Activated CD8-positive, alpha-beta T cell treated with anti-CD3 and anti-CD28 coated beads, Interleukin-2, amount 10 ng/mL, durations not matched to agents 7 days and 5 days (primary cell): Measurements from ENCODE around the gene TTF2. TPM values are rescaled to one million over a fixed set of nuclear protein-coding genes. Genes with fewer than 3 reads are reported as not detected.

Experiments
- ATAC-seq: fragments of 150-1000 bp; cut with Tn5 transposase; one replicate; pipeline ENCODE4 v1.10.0; 2021; ENCODE audit warnings: moderate library complexity
- CTCF ChIA-PET: fragments of 350-600 bp; sonication (Branson Sonifier 250); formaldehyde crosslinking; loops from one replicate; lab custom pipeline; 2021; ENCODE audit warnings: antibody characterized with exemption; lab: Charles Lee
- POLR2A ChIA-PET: fragments of 350-600 bp; sonication (Branson Sonifier 250); formaldehyde crosslinking; loops from one replicate; lab custom pipeline; 2021; ENCODE audit warnings: antibody characterized with exemption; lab: Charles Lee
- DNase-seq: peaks from one replicate; pipeline ENCODE4 v3.0.0-alpha.2; 2020
- H3K27ac Mint-ChIP-seq: one replicate; pipeline ENCODE4 v1.8.0; 2021; ENCODE audit warnings: mild to moderate bottlenecking, mixed read lengths
- H3K27me3 Mint-ChIP-seq: one replicate; pipeline ENCODE4 v1.8.0; 2021; ENCODE audit warnings: low read depth, mixed read lengths
- H3K36me3 Mint-ChIP-seq: one replicate; pipeline ENCODE4 v1.8.0; 2021; ENCODE audit warnings: low read depth, mixed read lengths
- H3K4me1 Mint-ChIP-seq: one replicate; pipeline ENCODE4 v1.8.0; 2021; ENCODE audit warnings: low read depth, mixed read lengths
- H3K4me3 Mint-ChIP-seq: one replicate; pipeline ENCODE4 v1.8.0; 2021; ENCODE audit warnings: mild to moderate bottlenecking, mixed read lengths
- H3K9me3 Mint-ChIP-seq: one replicate; pipeline ENCODE4 v1.8.0; 2022; ENCODE audit warnings: mixed read lengths; ENCODE audit not compliant: insufficient read depth
- total RNA-seq, 2 experiments: library from RNA; stranded (reverse); gene quantifications; one replicate each; pipeline ENCODE4 v1.2.3, GENCODE V29; 2021

Gene TTF2
- total RNA-seq, 2 experiments from 2014 or later: 121 to 135 TPM

DNA sequence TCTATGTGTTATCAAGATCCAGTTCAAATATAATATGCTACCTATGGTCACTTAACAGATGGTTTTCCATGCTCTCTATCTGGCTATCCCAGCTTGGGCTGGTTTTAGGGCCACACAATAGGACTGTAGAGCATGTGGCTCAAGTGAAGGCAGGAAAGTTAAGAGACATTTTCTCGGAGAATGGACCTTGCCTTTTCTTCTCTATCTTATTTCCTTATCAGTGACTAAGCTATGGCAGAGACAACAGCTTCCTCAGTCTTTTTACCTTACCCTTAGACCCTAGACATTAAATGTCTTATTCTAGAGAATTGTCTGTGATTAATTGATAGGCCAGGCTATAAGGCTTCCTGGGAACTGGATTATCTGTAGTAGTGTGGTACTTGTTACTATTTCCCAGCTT is 30.4 kb upstream of the TTF2 start:
- Mint-ChIP-seq H3K4me1 (no peaks in the 10 kb centered on the region), H3K27ac (no peak overlapping the region)
- CTCF ChIA-PET: interaction anchor here (1.6 kb wide), 1 partner anchor 95 kb away, joined by 5 read pairs; no protein-coding TSS in a partner anchor

DNA sequence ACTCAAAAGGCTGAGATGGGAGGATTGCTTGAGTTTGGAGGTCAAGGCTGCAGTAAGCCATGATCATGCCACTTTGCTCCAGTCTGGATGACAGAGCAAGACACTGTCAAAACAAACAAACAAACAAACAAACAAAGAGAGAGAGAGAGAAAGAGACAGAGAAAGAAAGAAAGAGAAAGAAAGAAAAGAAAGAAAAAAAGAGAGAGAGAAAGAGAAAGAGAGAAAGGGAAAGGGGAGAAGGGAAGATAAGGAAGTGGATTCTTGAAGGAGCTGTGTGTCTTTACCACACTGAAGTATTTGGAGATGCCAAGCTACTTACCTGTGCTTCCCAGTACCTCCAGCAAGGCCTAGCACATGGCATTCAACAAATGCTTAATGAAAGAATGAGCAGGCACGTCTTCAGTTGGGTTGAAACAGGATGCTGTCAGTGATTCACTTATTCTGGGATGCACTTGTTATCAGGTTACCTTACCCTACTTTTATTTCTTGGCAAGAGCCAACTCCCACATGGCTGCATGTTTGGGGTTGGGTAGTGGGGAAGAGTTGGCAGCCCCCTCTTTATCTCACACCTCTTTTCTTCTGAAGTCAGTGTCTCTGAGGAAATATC is 29.8 kb upstream of the TTF2 start:
- Mint-ChIP-seq H3K36me3 (peaks cover 25% of the 10 kb centered on the region), H3K9me3 (no peaks in the 10 kb centered on the region), H3K27me3 (no peaks in the 10 kb centered on the region), H3K27ac (no peak overlapping the region), H3K4me1 (no peaks in the 10 kb centered on the region), H3K4me3 (no peak overlapping the region)
- no peak for DNase-seq
- POLR2A ChIA-PET: interaction anchor here (0.9 to 1.6 kb wide), 2 partner anchors 29 to 43 kb away, joined by 3 read pairs; partner anchors contain the start of gene TTF2
- CTCF ChIA-PET: interaction anchor here (1.4 to 1.6 kb wide), 2 partner anchors 9 to 96 kb away, joined by 3 to 5 read pairs; no protein-coding TSS in a partner anchor
- no peak for ATAC-seq

More for the DNA sequence above, 30.4 kb upstream of the TTF2 start:
- Mint-ChIP-seq H3K27me3 (no peaks in the 10 kb centered on the region), H3K4me3 (no peak overlapping the region), H3K36me3 (peaks cover 27% of the 10 kb centered on the region), H3K9me3 (no peaks in the 10 kb centered on the region)
- ATAC-seq: no peak
- POLR2A ChIA-PET: interaction anchor here (0.9 to 1.6 kb wide), 2 partner anchors 30 to 43 kb away, joined by 3 read pairs; partner anchors contain the start of gene TTF2
- no peak for DNase-seq

DNA sequence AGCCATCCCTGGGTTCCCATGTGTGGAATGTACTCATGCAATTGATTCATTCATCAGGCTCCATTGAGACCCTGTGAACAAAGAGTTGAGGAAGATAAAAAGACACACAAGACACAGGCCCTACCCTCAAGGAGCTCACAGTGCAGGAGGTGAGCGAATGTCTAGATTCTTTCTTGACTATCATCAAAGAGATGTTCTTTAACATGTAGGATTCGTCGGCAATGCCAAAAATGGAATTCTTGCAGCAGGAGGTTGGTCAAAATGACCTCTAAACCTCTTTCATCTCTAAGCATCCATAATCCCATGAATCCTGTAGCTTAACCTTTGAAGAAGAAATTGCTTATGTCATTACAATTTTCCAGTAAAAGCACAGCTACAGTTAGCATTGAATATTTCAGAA is 27.9 kb upstream of the TTF2 start:
- no peak for DNase-seq
- no peaks in the 10 kb centered on the region for H3K4me1 Mint-ChIP-seq

DNA sequence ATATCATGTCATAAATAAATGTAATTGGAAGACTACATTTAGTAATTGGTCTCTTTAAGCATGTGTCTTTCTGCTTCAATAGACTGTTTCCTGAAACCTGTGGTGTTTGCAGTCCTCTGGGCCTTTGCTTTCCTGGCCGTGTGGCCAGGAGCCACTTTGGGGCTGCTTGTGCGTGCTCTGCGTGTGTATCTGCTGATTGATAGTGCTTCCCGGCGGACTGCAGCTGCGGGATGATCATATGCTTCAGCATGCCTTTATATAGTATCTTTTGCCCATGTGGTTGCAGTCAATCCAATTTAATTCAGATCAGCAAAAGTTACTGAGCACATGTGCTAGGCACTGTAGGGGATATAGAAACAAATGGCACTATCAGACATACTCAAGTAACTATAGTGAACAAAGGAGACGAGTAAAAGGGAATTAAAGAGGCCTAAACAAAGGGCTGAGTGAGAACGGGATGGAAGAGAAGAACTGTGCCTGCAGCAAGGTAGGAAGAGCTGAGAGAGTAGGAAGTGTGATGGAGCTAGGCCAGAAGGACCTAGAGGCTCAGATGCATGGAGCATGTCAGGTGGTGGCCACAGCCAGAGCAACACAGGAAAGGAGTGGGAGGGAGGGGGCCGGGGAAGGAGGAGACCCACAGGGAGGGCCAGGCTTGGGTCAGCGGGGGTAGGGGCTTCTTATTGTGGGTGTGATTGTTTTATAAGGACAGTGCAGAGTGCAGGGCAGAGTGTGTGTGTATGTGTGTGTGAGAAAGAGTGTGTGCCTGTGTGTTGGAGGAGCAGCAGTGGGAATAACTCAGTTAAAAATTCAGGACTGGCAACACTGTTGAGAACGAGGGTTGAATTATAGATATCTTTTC is 27.2 kb upstream of the TTF2 start:
- POLR2A ChIA-PET: no interaction called here
- H3K9me3 Mint-ChIP-seq: no peaks in the 10 kb centered on the region
- H3K4me1 Mint-ChIP-seq: no peaks in the 10 kb centered on the region
- H3K27me3 Mint-ChIP-seq: no peaks in the 10 kb centered on the region
- H3K27ac Mint-ChIP-seq: no peak overlapping the region
- no peak overlapping the region for H3K4me3 Mint-ChIP-seq
- DNase-seq (no peak), ATAC-seq (no peak)
- CTCF ChIA-PET: no interaction called here
- peaks cover 22% of the 10 kb centered on the region for H3K36me3 Mint-ChIP-seq

More for the DNA sequence above, 27.9 kb upstream of the TTF2 start:
- Mint-ChIP-seq H3K4me3 (no peak overlapping the region), H3K27ac (no peak overlapping the region), H3K36me3 (peaks cover 22% of the 10 kb centered on the region), H3K27me3 (no peaks in the 10 kb centered on the region), H3K9me3 (no peaks in the 10 kb centered on the region)
- ChIA-PET CTCF (no interaction called here), POLR2A (no interaction called here)
- ATAC-seq: no peak

DNA sequence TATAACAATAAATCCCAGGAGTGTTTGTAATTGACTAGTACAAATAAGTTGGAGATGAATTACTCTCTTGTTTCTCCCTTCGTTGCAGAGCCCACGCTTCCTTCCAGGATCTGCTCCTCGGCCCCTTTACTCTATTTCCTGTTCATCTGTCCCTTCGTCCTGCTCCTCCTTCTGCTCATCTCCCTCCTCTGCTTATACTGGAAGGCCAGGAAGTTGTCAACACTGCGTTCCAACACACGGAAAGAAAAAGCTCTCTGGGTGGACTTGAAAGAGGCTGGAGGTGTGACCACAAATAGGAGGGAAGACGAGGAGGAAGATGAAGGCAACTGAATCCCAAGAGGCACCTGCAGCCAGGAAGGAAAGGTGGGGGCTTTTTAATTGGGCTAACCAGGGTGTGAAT is 26.4 kb upstream of the TTF2 start:
- no peak overlapping the region for H3K4me3 Mint-ChIP-seq
- H3K36me3 Mint-ChIP-seq: peaks cover 24% of the 10 kb centered on the region
- H3K4me1 Mint-ChIP-seq: no peaks in the 10 kb centered on the region
- CTCF ChIA-PET: no interaction called here
- H3K9me3 Mint-ChIP-seq: no peaks in the 10 kb centered on the region
- no peak overlapping the region for H3K27ac Mint-ChIP-seq
- ATAC-seq (no peak), DNase-seq (no peak)
- POLR2A ChIA-PET: no interaction called here
- H3K27me3 Mint-ChIP-seq: no peaks in the 10 kb centered on the region

DNA sequence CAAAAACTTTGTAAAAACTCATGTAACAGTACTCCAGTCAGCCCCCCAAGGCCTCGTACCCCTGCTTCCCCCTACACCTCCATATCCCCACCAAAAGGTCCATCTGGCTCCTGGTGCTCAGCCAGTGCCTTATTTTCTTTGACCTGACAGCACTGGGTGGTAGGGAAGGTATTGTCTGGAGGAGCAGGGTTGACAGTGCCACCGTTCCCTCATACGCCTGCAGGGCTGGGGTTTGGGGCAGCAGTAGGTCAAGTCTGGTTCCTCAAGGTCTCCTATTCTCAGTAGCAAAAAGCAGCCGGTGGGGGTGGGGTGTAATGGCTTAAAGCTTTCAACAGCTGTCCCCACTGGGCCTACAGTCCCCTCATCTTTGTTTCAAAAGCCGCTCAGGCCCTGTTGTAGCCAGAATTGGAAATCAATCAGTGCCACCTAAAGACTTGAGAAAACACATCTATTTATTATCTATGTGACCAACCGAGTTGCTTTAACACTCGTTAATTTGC is 25.3 kb upstream of the TTF2 start:
- H3K36me3 Mint-ChIP-seq: peaks cover 25% of the 10 kb centered on the region
- DNase-seq (no peak), ATAC-seq (no peak)
- no peaks in the 10 kb centered on the region for H3K27me3 Mint-ChIP-seq
- no peaks in the 10 kb centered on the region for H3K4me1 Mint-ChIP-seq
- peak overlapping the region; percentile 5 for H3K27ac Mint-ChIP-seq
- no peak overlapping the region for H3K4me3 Mint-ChIP-seq
- CTCF ChIA-PET: no interaction called here
- POLR2A ChIA-PET: no interaction called here
- no peaks in the 10 kb centered on the region for H3K9me3 Mint-ChIP-seq

DNA sequence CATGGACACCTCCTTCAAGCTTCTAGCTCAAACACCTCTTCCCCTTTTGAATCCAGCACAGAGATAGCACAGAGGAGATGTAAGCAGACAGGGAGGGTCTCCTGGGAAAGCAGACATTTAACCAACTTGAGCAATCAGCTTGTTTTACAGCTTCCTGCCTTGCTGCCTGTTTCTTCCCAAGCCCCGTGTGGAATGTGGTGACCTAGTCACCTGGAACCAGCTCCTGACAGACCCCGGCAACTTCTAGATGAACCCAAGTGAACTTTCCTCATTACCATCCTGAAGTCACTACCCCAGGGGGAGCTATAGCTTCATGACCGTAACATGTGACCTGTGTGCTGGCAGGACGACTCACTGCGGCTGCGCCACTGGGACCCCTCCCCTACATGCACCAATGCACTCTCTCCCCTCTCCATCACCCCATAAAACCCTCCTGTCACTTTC is 24.1 kb upstream of the TTF2 start:
- Mint-ChIP-seq H3K27ac (no peak overlapping the region), H3K9me3 (no peaks in the 10 kb centered on the region), H3K4me1 (no peaks in the 10 kb centered on the region), H3K36me3 (peaks cover 23% of the 10 kb centered on the region), H3K27me3 (no peaks in the 10 kb centered on the region), H3K4me3 (no peak overlapping the region)
- no peak for DNase-seq
- ChIA-PET POLR2A (no interaction called here), CTCF (interaction anchor here (0.9 kb wide), 1 partner anchor 12 kb away, joined by 3 read pairs; no protein-coding TSS in a partner anchor)
- ATAC-seq: no peak

DNA sequence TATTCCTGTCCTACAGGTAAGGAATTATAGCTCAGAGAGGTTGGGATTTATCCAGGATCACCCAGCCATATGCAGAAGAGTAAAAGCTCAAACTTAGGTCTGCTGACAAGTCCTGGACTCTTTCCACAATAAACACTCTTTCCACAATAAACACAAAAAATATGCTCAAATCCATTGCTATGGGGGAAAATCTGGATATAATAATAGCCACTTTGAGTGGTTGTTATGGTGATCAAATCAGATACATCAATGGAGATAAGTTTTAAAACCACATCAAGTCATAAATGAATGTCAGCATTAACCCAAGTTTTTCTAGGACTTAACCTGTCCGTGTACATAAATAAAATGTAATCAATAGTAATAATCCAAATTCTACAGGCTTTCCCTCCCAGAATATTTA is 22.3 kb upstream of the TTF2 start:
- ATAC-seq (no peak), DNase-seq (no peak)
- peaks cover 17% of the 10 kb centered on the region for H3K36me3 Mint-ChIP-seq
- ChIA-PET POLR2A (interaction anchor here (1.2 kb wide), 1 partner anchor 11 kb away, joined by 4 read pairs; no protein-coding TSS in a partner anchor), CTCF (interaction anchor here (0.9 kb wide), 1 partner anchor 301 kb away, joined by 3 read pairs; no protein-coding TSS in a partner anchor)
- no peaks in the 10 kb centered on the region for H3K9me3 Mint-ChIP-seq
- H3K27me3 Mint-ChIP-seq: no peaks in the 10 kb centered on the region
- H3K27ac Mint-ChIP-seq: no peak overlapping the region
- no peaks in the 10 kb centered on the region for H3K4me1 Mint-ChIP-seq
- H3K4me3 Mint-ChIP-seq: no peak overlapping the region

DNA sequence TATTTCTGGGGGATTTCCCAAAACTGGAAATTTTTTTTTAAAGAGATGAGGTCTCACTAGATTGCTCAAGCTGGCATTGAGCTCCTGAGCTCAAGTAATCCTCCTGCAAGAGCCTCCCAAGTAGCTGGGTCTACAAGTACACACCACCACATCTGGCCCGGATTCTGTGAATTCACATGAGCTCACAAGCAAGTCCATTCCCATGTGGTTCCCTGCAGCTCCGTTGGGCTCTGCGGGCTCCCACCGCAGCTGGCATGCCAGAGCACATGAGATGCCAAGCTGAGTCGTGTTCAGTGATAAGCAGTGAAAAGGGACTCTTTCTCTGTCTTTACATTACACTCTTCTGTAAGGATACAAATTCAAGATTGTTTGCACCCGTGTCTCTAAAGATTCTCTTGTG is 21.9 kb upstream of the TTF2 start:
- Mint-ChIP-seq H3K27ac (no peak overlapping the region), H3K27me3 (no peaks in the 10 kb centered on the region), H3K9me3 (peaks cover 3% of the 10 kb centered on the region), H3K4me3 (no peak overlapping the region), H3K4me1 (no peaks in the 10 kb centered on the region), H3K36me3 (peaks cover 22% of the 10 kb centered on the region)
- CTCF ChIA-PET: interaction anchor here (0.9 kb wide), 1 partner anchor 301 kb away, joined by 3 read pairs; no protein-coding TSS in a partner anchor
- POLR2A ChIA-PET: interaction anchor here (1.2 kb wide), 1 partner anchor 10 kb away, joined by 4 read pairs; no protein-coding TSS in a partner anchor
- DNase-seq (no peak), ATAC-seq (no peak)

DNA sequence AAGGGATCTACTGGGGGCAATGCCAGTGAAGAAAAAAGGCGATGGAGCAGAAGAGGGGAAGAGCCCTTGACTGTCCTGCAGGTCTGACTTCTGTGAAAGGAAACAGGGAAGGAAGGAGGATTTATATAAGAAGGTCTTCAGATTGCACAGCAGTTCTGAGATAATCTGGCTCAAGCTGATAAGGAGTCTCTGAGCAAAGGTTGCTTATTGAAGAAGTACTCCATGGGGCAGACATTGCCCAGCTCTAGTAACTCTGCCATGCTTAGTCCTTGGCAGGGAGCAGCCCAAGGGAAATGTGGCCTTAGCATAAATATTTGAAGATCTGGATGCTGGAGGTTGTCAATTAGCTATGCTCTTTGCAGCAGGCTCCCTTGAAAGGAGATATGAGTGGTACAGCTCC is 15.9 kb upstream of the TTF2 start:
- Mint-ChIP-seq H3K27ac (no peak overlapping the region), H3K4me1 (peaks cover 18% of the 10 kb centered on the region), H3K4me3 (no peak overlapping the region), H3K9me3 (peaks cover 3% of the 10 kb centered on the region), H3K27me3 (no peaks in the 10 kb centered on the region), H3K36me3 (peaks cover 43% of the 10 kb centered on the region)
- ATAC-seq (no peak), DNase-seq (no peak)
- ChIA-PET POLR2A (no interaction called here), CTCF (interaction anchor here (1.3 to 1.7 kb wide), 2 partner anchors 15 to 27 kb away, joined by 4 read pairs; no protein-coding TSS in a partner anchor)

DNA sequence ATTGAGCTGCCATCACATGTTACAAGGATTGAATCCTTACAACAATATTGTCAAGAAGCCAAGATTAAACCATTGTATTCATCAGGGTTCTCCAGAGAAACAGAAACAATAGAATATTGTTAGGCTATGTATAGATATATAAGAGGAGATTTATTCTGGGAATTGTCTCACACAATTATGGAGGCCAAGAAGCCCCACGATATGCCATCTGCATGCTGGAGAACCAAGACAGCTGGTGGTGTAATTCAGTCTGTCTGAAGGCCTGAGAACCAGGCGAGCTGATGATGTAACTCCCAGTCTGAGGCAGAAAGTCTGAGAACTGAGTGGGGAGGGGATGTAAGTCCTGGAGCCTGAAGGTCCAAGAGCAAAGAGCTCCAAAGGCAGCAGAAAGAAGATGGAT is 14.5 kb upstream of the TTF2 start:
- no peak for DNase-seq
- CTCF ChIA-PET: interaction anchor here (0.9 to 1.7 kb wide), 5 partner anchors 14 to 321 kb away, joined by 3 to 4 read pairs (median 3); no protein-coding TSS in a partner anchor
- POLR2A ChIA-PET: interaction anchor here (0.6 to 1.5 kb wide), 2 partner anchors 14 to 282 kb away, joined by 4 read pairs; partner anchors contain the start of gene TTF2
- no peak for ATAC-seq
- Mint-ChIP-seq H3K27me3 (no peaks in the 10 kb centered on the region), H3K36me3 (peaks cover 43% of the 10 kb centered on the region), H3K9me3 (peaks cover 3% of the 10 kb centered on the region), H3K4me1 (peaks cover 32% of the 10 kb centered on the region), H3K27ac (no peak overlapping the region), H3K4me3 (no peak overlapping the region)
